Renal pelvis (tissue), 12 donors: ENCODE data around the gene LILRA5. TPM values are rescaled to one million over a fixed set of nuclear protein-coding genes. Genes with fewer than 3 reads are reported as not detected.
"Not testable (repeated sequence)": the region's sequence is repeated elsewhere in the genome, so short reads cannot be mapped to it uniquely, and the experiment has no call there.

Experiments used
- DNase-seq: peaks from one replicate; pipeline ENCODE4 v3.0.0-alpha.2; 2013
- long read RNA-seq, 16 experiments: transcript quantifications; one replicate each; lab custom pipeline, GENCODE V29; 2026
- polyA plus RNA-seq, 3 donors: library from polyadenylated mRNA; unstranded; fragments of 120-200 nt; gene quantifications; one replicate each; pipeline ENCODE4 v1.2.1, GENCODE V29; 2013; ENCODE audit not compliant: insufficient read length in 3 of 3

The LILRA5 gene
- polyA plus RNA-seq, result under 1 TPM; 0.33 to 0.38 (median 0.37) TPM
- long read RNA-seq, donor 1, result 0 reads
- long read RNA-seq, donor 2, partial matches to known transcripts, result 0 of 1 reads
- long read RNA-seq, donor 2, other reads (novel, unspliced or antisense), result 0 of 1 reads
- long read RNA-seq, donor 3, partial matches to known transcripts, result 0 of 1 reads
- long read RNA-seq, donor 3, other reads (novel, unspliced or antisense), result 0 of 1 reads
- long read RNA-seq, donor 4, result 0 reads
- long read RNA-seq, donor 5, result 0 reads
- long read RNA-seq, donor 6, result 0 reads
- long read RNA-seq, donor 7, result 0 reads
- long read RNA-seq, donor 8, result 0 reads
- long read RNA-seq, donor 9, result 0 reads
- long read RNA-seq, donor 10, result 0 reads
- long read RNA-seq, donor 11, result 0 reads
- long read RNA-seq, donor 12, result 0 reads
- long read RNA-seq, donor 13, result 0 reads
- long read RNA-seq, donor 14, result 0 reads
- long read RNA-seq, donor 15, result 0 reads
- long read RNA-seq, donor 16, result 0 reads

GRCh38 chr19:54312436-54313377 lies at the start of gene LILRA5:
LILRA5 (minus strand) TSS chr19:54313166; CDS start chr19:54313019, 147 bp downstream.
- DNase-seq, result no peak

- DNase-seq, result not testable (repeated sequence)
Observed at GRCh38 chr19:54361680-54362422, 48.9 kb upstream of the LILRA5 start.

GRCh38 chr19:54359149-54359820 lies 46.3 kb upstream of the LILRA5 start:
- DNase-seq, result not testable (repeated sequence)

- no peak for DNase-seq
Observed at GRCh38 chr19:54357381-54357780, 44.4 kb upstream of the LILRA5 start.

GRCh38 chr19:54356444-54357056 lies 43.6 kb upstream of the LILRA5 start:
- DNase-seq, result no peak

GRCh38 chr19:54355675-54356074 lies 42.7 kb upstream of the LILRA5 start:
- no peak for DNase-seq

- no peak for DNase-seq
Observed at GRCh38 chr19:54354761-54355160, 41.8 kb upstream of the LILRA5 start.

GRCh38 chr19:54352546-54352945 lies 39.6 kb upstream of the LILRA5 start:
- no peak for DNase-seq

- DNase-seq, result no peak
Observed at GRCh38 chr19:54352041-54352440, 39.1 kb upstream of the LILRA5 start.

- DNase-seq, result no peak
Observed at GRCh38 chr19:54351474-54351873, 38.5 kb upstream of the LILRA5 start.

- no peak for DNase-seq
Observed at GRCh38 chr19:54345938-54346386, 33.0 kb upstream of the LILRA5 start.

GRCh38 chr19:54343868-54344267 lies 30.9 kb upstream of the LILRA5 start:
- DNase-seq, result no peak

- DNase-seq, result no peak
Observed at GRCh38 chr19:54341295-54341694, 28.3 kb upstream of the LILRA5 start.

GRCh38 chr19:54339646-54340358 lies 26.8 kb upstream of the LILRA5 start:
- no peak for DNase-seq

- no peak for DNase-seq
Observed at GRCh38 chr19:54338521-54338920, 25.6 kb upstream of the LILRA5 start.

- no peak for DNase-seq
Observed at GRCh38 chr19:54337858-54338230, 24.9 kb upstream of the LILRA5 start.

GRCh38 chr19:54336893-54337857 lies 24.2 kb upstream of the LILRA5 start:
- DNase-seq, result no peak

- no peak for DNase-seq
Observed at GRCh38 chr19:54335979-54336892, 23.3 kb upstream of the LILRA5 start.
